ENCODE measurements around the gene ASZ1.

The ASZ1 gene

DNA sequence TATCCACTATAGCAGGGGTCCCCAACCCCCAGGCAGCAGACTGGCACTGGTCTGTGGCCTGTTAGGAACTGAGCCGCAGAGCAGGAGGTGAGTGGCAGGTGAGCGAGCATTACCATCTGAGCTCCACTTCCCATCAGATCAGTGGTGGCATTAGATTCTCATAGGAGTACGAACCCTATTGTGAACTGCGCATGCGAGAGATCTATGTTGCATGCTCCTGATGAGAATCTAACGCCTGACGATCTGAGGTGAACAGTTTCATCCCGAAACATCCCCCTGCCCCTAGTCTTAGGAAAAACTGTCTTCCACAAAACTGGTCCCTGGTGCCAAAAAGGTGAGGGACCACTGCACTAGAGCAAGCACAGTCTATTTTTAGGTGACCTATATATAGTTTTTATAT is 23.6 kb downstream of the ASZ1 start:
- Histone ChIP-seq H3K4me2 (ENCODE audit: low read length) (no peak overlapping the region), H3K79me2 (ENCODE audit: low read length) (no peaks in the 10 kb centered on the region), H3K36me3 (replicated peaks; ENCODE audit: low read depth, low read length) (no peaks in the 10 kb centered on the region), H3K4me1 (ENCODE audit: low read length) (peaks cover 4% of the 10 kb centered on the region; the same call in 1 of the 2 replicates), H4K20me1 (ENCODE audit: insufficient read depth, low read length) (no peaks in the 10 kb centered on the region), H3K27ac (ENCODE audit: low read length) (no peak overlapping the region), H3K9ac (ENCODE audit: low read length) (no peak overlapping the region), H3K4me3 (ENCODE audit: low read length) (no peak overlapping the region), H2AFZ (ENCODE audit: low read depth, low read length) (no peak overlapping the region), H3K27me3 (ENCODE audit: low read depth, low read length) (no peaks in the 10 kb centered on the region), H3K9me3 (ENCODE audit: insufficient read depth, low read length) (no peaks in the 10 kb centered on the region)
- TF ChIP-seq EZH2phosphoT487 (IDR thresholded peaks at IDR 0.05; ENCODE audit: low read depth), result no peak
- TF ChIP-seq, protein P1, sequence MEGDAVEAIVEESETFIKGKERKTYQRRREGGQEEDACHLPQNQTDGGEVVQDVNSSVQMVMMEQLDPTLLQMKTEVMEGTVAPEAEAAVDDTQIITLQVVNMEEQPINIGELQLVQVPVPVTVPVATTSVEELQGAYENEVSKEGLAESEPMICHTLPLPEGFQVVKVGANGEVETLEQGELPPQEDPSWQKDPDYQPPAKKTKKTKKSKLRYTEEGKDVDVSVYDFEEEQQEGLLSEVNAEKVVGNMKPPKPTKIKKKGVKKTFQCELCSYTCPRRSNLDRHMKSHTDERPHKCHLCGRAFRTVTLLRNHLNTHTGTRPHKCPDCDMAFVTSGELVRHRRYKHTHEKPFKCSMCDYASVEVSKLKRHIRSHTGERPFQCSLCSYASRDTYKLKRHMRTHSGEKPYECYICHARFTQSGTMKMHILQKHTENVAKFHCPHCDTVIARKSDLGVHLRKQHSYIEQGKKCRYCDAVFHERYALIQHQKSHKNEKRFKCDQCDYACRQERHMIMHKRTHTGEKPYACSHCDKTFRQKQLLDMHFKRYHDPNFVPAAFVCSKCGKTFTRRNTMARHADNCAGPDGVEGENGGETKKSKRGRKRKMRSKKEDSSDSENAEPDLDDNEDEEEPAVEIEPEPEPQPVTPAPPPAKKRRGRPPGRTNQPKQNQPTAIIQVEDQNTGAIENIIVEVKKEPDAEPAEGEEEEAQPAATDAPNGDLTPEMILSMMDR (IDR thresholded peaks at IDR 0.05; ENCODE audit: low read depth, low read length), result no peak

DNA sequence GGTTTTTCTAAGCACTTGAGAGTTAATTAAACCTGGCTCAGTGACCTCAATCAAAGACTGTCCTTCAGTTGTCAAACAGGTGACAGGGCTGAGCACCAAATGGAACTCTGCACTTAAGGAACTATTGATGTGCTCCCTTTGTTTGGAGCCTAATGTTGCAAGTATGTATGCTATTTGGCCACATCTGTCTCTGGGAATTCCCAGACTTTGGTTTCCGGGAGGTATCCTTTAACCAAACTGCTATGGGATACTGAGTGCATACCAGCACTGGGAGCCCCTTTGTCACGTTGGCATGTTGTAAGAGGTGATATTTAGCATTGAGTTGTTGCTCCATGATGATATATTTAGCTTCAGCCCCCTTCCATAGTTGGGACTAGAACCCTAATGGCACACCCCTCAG is 25.2 kb downstream of the ASZ1 start:
- H3K4me2 ChIP-seq (ENCODE audit: low read length), result no peak overlapping the region

GRCh38 chr7:117401293-117402002 is 25.8 kb downstream of the ASZ1 start:
- no peaks in the 10 kb centered on the region for H3K9me3 ChIP-seq (ENCODE audit: insufficient read depth, low read length)
- peaks cover 4% of the 10 kb centered on the region; the same call in 1 of the 2 replicates for H3K4me1 ChIP-seq (ENCODE audit: low read length)
- TF ChIP-seq, protein P1 (IDR thresholded peaks at IDR 0.05; ENCODE audit: low read depth, low read length), result peak; percentile 33
- no peak for TF ChIP-seq EZH2phosphoT487 (IDR thresholded peaks at IDR 0.05; ENCODE audit: low read depth)
- no peaks in the 10 kb centered on the region for H3K36me3 ChIP-seq (replicated peaks; ENCODE audit: low read depth, low read length)
- H3K27ac ChIP-seq (ENCODE audit: low read length), result no peak overlapping the region
- H3K79me2 ChIP-seq (ENCODE audit: low read length), result no peaks in the 10 kb centered on the region
- H3K9ac ChIP-seq (ENCODE audit: low read length), result no peak overlapping the region
- H2AFZ ChIP-seq (ENCODE audit: low read depth, low read length), result no peak overlapping the region
- no peaks in the 10 kb centered on the region for H4K20me1 ChIP-seq (ENCODE audit: insufficient read depth, low read length)
- H3K4me2 ChIP-seq (ENCODE audit: low read length), result no peak overlapping the region
- H3K27me3 ChIP-seq (ENCODE audit: low read depth, low read length), result no peaks in the 10 kb centered on the region
- H3K4me3 ChIP-seq (ENCODE audit: low read length), result no peak overlapping the region

More for the DNA sequence above, 25.2 kb downstream of the ASZ1 start:
- Histone ChIP-seq H3K9ac (ENCODE audit: low read length) (no peak overlapping the region), H3K79me2 (ENCODE audit: low read length) (no peaks in the 10 kb centered on the region), H3K27me3 (ENCODE audit: low read depth, low read length) (no peaks in the 10 kb centered on the region), H3K4me3 (ENCODE audit: low read length) (no peak overlapping the region), H3K36me3 (replicated peaks; ENCODE audit: low read depth, low read length) (no peaks in the 10 kb centered on the region), H3K27ac (ENCODE audit: low read length) (no peak overlapping the region), H3K4me1 (ENCODE audit: low read length) (peaks cover 4% of the 10 kb centered on the region; the same call in 1 of the 2 replicates), H4K20me1 (ENCODE audit: insufficient read depth, low read length) (no peaks in the 10 kb centered on the region), H2AFZ (ENCODE audit: low read depth, low read length) (no peak overlapping the region), H3K9me3 (ENCODE audit: insufficient read depth, low read length) (no peaks in the 10 kb centered on the region)
- TF ChIP-seq, protein P1 (IDR thresholded peaks at IDR 0.05; ENCODE audit: low read depth, low read length), result no peak
- no peak for TF ChIP-seq EZH2phosphoT487 (IDR thresholded peaks at IDR 0.05; ENCODE audit: low read depth)

DNA sequence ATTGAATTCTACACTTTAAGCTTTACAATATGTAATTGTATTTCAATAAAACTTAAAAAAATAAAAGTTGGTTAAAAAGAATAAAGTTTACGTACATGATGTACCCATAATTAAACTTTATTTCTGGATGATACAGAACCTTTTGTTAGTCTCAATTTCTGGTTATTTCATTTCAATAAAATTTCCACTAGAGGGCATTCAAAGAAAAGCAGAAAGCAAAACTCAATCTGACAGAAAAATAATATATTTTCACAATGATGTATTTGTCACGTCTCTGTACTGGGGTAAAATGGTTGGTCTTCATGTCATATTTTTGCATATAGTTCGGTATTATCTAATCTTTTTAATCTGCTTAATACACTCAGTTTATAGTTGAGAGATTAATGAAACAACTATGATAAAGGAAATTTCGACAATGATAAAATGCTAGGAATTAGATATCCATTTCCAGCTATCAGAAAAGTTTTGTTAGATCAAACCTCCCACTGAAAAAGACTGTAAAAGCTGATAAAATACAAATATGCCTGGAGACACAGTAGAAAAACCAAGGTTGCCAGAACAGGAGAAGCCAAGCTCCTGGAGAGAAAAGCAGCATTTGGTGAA is 27.4 kb downstream of the ASZ1 start:
- no peak overlapping the region for H3K27ac ChIP-seq (ENCODE audit: low read length)
- no peak overlapping the region for H3K9ac ChIP-seq (ENCODE audit: low read length)

More for the DNA sequence above, 27.4 kb downstream of the ASZ1 start:
- peaks cover 4% of the 10 kb centered on the region; the same call in 1 of the 2 replicates for H3K4me1 ChIP-seq (ENCODE audit: low read length)
- H3K36me3 ChIP-seq (replicated peaks; ENCODE audit: low read depth, low read length), result no peaks in the 10 kb centered on the region
- TF ChIP-seq EZH2phosphoT487 (IDR thresholded peaks at IDR 0.05; ENCODE audit: low read depth), result no peak
- TF ChIP-seq, protein P1 (IDR thresholded peaks at IDR 0.05; ENCODE audit: low read depth, low read length), result peak; percentile 74
- H3K79me2 ChIP-seq (ENCODE audit: low read length), result no peaks in the 10 kb centered on the region
- no peaks in the 10 kb centered on the region for H4K20me1 ChIP-seq (ENCODE audit: insufficient read depth, low read length)
- H3K27me3 ChIP-seq (ENCODE audit: low read depth, low read length), result no peaks in the 10 kb centered on the region
- H3K9me3 ChIP-seq (ENCODE audit: insufficient read depth, low read length), result no peaks in the 10 kb centered on the region
- peak overlapping the region; percentile 49 for H2AFZ ChIP-seq (ENCODE audit: low read depth, low read length)
- peak overlapping the region; percentile 28 for H3K4me2 ChIP-seq (ENCODE audit: low read length)
- peak overlapping the region; percentile 19 for H3K4me3 ChIP-seq (ENCODE audit: low read length)

Measured in OCI-LY3 (cell line).